ENCODE data around the gene SLC10A1.

The SLC10A1 gene

GRCh38 chr14:69797573-69798338, 715 bp upstream of the SLC10A1 start:
- no peak overlapping the region for H3K4me3 ChIP-seq (ENCODE audit: low read length)
- no peak for DNase-seq (ENCODE audit: low read depth)
- TF ChIP-seq, protein P1, sequence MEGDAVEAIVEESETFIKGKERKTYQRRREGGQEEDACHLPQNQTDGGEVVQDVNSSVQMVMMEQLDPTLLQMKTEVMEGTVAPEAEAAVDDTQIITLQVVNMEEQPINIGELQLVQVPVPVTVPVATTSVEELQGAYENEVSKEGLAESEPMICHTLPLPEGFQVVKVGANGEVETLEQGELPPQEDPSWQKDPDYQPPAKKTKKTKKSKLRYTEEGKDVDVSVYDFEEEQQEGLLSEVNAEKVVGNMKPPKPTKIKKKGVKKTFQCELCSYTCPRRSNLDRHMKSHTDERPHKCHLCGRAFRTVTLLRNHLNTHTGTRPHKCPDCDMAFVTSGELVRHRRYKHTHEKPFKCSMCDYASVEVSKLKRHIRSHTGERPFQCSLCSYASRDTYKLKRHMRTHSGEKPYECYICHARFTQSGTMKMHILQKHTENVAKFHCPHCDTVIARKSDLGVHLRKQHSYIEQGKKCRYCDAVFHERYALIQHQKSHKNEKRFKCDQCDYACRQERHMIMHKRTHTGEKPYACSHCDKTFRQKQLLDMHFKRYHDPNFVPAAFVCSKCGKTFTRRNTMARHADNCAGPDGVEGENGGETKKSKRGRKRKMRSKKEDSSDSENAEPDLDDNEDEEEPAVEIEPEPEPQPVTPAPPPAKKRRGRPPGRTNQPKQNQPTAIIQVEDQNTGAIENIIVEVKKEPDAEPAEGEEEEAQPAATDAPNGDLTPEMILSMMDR (conservative IDR thresholded peaks at IDR 0.05; ENCODE audit: low read length), result no peak

- H3K4me3 ChIP-seq (ENCODE audit: low read length), result no peak overlapping the region
- TF ChIP-seq, protein P1 (conservative IDR thresholded peaks at IDR 0.05; ENCODE audit: low read length), result no peak
- DNase-seq (ENCODE audit: low read depth), result no peak
Observed at GRCh38 chr14:69795691-69796090, 1.4 kb downstream of the SLC10A1 start.

DNA sequence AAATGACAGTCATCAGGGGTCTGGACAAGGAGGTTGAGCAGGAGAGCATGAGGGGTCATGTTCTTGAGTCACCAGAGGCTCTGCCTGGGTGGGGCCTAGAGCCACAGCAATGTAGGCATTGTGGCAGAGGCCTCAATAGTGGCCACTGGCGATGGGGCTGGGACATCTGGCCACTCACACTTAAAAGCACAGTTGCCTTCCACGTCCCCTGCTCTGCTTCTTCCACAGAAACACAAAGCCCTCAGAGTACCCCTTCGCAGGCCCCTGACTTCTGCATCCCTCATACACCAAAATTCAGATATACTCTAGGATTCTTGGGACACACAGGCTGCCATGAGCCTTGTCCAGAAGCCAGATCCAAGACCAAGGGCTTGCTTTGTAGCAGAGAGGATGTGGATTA, 2.2 kb downstream of the SLC10A1 start:
- TF ChIP-seq, protein P1 (conservative IDR thresholded peaks at IDR 0.05; ENCODE audit: low read length), result no peak
- H3K4me3 ChIP-seq (ENCODE audit: low read length), result no peak overlapping the region
- DNase-seq (ENCODE audit: low read depth), result no peak

DNA sequence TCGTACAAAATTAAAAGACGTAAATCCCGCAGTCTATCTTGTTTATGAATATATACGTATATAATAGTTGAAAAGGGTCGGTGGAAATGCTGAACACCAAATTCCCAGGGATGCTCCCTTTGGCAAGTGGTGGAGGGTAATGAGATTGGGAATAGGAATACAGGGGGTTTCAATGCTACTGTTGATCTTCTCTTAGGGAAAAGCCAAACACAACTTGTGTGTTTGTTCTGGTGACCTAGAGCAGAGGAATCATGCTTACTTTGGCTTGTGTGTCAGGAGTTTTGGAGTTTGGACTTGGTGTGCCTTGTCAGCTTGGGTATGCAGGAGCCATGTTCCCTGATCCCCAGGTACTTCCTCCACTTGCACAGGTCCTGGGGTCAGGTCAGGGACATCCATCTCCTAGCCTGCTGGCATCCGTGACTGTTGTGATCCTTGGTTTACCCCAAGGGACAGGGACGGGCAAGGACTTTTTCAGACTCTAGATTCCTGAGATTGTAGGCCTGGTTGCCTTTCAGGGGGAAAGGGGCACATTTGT, 4.1 kb downstream of the SLC10A1 start:
- no peak for DNase-seq (ENCODE audit: low read depth)
- TF ChIP-seq, protein P1 (conservative IDR thresholded peaks at IDR 0.05; ENCODE audit: low read length), result no peak
- H3K4me3 ChIP-seq (ENCODE audit: low read length), result no peak overlapping the region

GRCh38 chr14:69789118-69789640, 7.9 kb downstream of the SLC10A1 start:
- TF ChIP-seq, protein P1 (conservative IDR thresholded peaks at IDR 0.05; ENCODE audit: low read length), result no peak
- H3K4me3 ChIP-seq (ENCODE audit: low read length), result no peak overlapping the region
- DNase-seq (ENCODE audit: low read depth), result no peak

DNA sequence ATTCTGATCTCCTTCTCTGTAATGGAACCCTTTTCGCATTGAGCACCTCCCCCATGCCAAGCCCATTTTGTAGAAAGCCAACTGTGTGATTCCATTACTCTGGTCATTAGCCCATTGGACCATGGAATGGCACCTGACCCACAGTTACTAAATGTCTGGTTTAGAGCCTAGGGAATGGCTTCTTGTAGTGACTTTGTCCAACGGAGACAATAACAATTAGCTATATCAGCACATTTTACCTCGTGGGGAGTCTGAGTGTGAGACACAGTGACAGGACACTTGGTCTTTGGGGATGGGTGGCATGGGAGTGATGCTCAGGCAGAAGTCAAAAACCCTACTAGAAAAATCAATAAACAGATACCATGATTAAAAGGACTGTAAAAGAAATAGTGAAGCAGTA, 10.4 kb downstream of the SLC10A1 start:
- TF ChIP-seq, protein P1 (conservative IDR thresholded peaks at IDR 0.05; ENCODE audit: low read length), result no peak
- H3K4me3 ChIP-seq (ENCODE audit: low read length), result no peak overlapping the region
- DNase-seq (ENCODE audit: low read depth), result no peak

DNA sequence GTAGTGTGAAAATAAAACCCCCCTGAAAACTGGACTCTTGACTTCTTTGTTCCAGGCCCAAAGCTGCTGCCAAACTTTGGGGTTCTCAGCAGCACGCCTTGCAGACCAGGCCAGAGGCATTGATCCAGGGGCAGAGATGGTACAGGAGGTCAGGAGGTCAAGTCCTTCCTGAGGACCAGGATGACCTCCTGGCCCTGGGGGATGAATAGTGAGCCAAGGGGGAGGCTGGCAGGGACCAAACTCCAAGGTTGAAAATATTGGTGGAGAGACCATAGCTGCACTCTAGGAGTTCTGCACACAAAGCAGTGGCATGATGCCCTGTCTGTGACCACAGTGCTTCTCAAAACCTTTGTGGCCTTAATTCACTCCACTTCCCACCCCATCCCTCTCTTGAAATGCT, 12.1 kb downstream of the SLC10A1 start:
- DNase-seq (ENCODE audit: low read depth), result no peak
- TF ChIP-seq, protein P1 (conservative IDR thresholded peaks at IDR 0.05; ENCODE audit: low read length), result no peak
- H3K4me3 ChIP-seq (ENCODE audit: low read length), result no peak overlapping the region
